NCI-H2107 (cell line): ENCODE results near the gene POU6F1.

ENCODE experiments used
- DNase-seq: peaks from one replicate; lab custom pipeline; 2025; lab: John Stamatoyannopoulos, UW

The POU6F1 gene

GRCh38 chr12:51197736-51198567 is 19.9 kb downstream of the POU6F1 start:
- no peak for DNase-seq

DNA sequence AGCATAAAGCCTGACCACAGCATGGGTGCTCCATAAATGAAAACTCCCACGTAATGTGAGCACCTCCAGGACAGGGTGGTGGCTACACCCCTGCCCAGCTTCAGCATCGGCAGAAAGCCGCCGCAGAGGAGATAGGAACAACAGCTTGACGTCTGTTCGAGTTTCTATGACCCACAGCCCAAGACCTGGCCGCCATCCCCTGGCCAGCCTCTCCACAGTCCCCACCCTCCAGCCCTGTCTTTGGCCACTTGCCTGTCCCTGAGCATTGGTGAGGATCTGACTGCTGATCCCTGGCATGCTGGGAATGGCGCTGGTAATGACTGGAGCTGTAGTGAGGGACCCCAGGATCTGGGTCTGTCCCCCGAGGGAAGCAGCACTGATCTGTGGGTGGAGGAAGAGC is 21.3 kb downstream of the POU6F1 start:
- DNase-seq, result no peak

- DNase-seq, result no peak
Measured at GRCh38 chr12:51195841-51196240, 22.0 kb downstream of the POU6F1 start.

DNA sequence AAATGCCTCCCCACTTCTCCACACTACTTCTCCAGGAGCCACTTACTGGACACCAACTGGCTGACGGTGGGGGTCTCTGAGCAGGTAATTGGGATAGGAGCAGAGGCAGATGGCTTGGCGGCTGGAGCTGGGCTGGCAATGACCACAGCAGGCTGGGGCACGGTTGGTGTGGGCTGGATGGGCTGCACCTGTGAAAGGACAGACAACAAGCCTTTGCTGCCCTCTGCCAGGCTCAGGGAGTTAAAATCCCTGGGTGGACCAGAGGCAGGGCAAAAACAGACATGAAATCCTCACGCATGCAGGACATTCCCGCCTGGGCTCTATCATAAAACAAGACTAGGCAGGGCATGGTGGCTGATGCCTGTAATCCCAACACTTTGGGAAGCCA is 25.6 kb downstream of the POU6F1 start:
- no peak for DNase-seq

GRCh38 chr12:51191516-51192283 is 26.2 kb downstream of the POU6F1 start:
- no peak for DNase-seq

GRCh38 chr12:51190820-51191219 is 27.0 kb downstream of the POU6F1 start:
- DNase-seq, result no peak

- DNase-seq, result no peak
Measured at GRCh38 chr12:51189790-51190355, 28.0 kb downstream of the POU6F1 start.

DNA sequence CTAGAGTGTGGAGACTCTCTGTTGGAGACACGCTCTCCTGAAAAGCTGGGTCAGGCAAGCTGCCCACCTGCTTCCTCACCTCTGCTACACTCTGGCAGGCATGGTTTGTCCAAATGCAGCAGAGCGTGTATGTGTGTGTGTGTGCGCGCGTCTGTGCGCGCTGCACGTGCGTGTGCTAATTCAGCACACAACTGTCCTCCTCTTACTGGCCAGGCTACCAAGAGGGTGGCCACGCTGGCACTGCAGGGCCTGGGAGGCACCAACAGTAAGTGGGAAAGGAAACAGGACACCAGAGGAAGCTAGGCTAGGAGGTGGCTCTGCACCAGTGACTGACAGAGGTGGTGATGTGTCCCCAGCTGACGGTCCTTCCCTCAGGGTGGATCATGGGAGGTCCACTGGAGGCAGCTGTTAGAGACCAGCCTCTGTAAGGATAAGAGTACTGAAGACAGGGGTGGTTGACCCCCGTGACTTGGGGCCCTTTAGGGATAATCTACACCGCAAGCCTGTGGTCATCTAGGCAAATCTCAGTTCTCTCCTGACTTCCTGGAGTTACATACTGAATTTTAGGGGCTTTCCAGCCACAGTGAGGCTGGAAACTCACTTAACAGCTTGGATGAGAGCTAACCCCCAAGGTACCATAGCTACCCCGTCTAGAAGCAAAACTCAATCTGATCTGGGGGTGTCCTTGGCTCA is 29.4 kb downstream of the POU6F1 start:
- peak; percentile 26 for DNase-seq

DNA sequence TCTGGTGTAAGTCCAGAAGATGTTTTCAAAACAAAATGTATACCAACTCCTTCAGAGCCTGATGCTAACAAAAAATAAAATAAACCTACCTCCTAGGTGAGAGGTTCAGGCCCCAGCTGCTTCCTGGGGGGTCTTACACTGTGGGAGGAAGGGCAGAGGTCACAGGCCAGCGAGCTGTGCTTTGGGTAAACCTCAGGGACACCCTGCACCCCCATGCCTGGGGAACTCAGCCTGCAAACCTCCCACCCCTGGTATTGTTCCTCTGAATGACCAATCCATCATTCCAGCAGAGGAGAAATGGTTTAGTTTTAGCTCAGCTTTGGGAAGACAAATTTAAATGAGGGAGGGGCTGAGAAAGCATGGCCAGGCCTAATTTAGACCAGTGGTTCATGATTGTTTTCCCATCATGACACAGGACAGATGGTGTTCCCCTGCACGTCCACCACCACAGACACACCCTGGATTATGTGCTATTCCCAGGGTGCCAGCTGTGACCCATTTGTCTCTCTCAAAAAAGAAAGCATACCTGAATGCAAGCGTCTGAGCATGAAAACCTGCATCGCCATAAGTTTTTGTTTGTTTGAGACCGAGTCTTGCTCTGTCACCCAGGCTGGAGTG is 30.4 kb downstream of the POU6F1 start:
- DNase-seq, result no peak

GRCh38 chr12:51186465-51187085 is 31.3 kb downstream of the POU6F1 start:
- no peak for DNase-seq

GRCh38 chr12:51185171-51185717 is 32.6 kb downstream of the POU6F1 start:
- no peak for DNase-seq

DNA sequence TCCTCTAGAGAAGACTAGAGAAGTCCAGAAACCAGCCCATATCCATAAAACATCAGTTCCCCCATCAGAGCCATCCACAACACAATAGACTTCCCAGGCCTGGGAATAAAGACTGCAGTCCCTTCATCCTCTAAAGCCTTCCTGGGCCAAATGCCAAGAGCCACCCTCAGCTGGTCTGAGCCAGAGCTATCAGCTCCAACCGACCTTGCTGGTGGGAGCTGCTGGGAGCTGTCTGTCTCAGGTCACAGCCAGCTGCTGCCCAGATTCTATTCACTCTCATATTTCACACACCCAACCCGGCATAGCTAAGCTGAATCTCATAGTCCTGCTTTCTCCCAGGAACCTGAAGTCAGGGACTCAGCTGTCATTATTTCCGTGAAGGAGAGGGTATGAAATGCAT is 34.0 kb downstream of the POU6F1 start:
- DNase-seq, result peak; percentile 90

DNA sequence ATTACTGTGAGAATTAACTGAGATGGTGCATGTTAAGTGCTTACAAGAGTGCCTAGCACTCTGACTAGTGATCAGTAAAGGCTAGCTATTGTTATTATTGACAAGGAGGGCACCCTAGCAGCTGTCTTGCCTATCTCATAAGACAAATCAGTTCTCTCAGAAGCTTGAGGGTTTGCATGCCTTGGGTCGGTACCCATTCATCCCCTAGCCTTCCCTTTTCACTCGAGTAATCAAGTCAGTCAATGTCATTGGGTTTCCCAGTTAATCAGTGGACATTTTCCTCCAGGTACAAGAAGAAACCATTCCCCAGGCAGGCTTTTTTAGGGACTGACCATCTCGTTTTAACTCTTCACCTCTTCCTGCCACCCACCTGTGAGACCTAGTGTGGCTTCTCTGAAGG is 34.5 kb downstream of the POU6F1 start:
- no peak for DNase-seq

DNA sequence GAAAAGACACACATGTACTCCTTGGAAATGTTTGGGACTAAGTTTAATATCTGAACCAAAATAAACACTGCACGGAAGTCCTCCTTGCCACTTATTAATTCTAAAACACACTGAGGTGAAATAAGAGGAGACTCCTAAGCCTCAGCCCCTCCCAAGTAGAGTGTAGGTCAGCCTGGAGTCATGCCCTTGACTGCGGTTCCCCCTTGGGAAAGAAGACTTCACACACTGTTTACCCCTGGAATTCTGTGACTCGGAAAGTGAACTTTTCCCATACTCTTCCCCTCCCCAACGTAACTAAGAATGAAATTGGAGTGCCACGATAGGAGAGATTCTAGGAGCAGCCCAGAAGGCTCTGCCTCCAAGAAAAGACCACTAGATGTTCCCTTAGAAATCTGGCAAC is 36.3 kb downstream of the POU6F1 start:
- DNase-seq, result no peak

- no peak for DNase-seq
Measured at GRCh38 chr12:51177897-51178296, 40.0 kb downstream of the POU6F1 start.

- DNase-seq, result no peak
Measured at GRCh38 chr12:51174501-51174900, 43.4 kb downstream of the POU6F1 start.

DNA sequence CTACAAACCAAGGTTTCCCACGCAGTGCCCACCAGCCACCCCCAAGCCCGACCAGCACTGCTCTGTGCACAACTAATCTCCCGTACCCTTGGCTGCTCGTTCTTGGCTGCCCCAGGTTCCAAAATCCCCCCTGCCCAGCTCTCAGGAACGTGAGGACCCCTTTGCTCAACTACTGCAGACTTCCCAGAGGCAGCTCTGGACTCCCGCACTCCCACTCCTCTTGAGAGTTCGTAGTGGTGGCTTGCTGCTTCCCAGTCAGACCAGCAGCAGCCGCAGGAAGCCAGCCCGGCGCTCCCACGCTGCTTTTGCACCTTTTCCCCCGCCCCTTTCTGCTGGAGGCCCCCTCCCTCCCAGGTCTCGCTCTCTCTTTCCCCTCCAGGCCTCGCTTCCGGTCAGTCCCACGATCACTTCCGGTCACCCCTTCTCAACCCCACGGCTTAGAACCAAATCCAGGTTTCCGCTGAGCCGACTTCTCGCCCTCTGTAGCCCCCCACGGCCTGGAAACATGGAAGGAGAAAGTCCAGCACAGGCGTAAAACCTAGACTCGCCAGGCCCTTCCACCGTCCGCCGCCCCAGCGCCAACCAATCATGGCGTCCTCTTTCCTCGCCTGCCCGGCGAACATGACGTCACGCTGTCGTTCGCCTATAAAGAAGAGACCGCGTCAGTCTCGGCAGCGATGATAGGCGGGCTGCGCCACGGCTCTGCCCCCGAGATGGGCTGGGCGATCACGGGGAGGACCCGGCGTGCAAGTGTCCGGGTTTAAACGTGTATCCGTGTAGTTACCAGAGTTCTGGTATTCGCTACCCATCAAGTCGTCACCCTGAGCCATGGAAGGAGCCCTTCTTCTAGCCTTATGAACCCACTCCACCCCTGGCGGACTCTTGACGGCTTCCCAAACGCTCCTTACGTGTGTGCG is 45.1 kb downstream of the POU6F1 start, which contains the start of gene TFCP2:
Gene TFCP2, minus strand, starts transcription at position 621 of the 917 bp plus-strand sequence. CDS start 713 bp downstream, outside the sequence.
- DNase-seq, result peak; percentile 97

- DNase-seq, result no peak
Measured at GRCh38 chr12:51171884-51172514, 45.9 kb downstream of the POU6F1 start.

GRCh38 chr12:51163795-51164194 is 54.1 kb downstream of the POU6F1 start:
- DNase-seq, result no peak
